Measurements from ENCODE around the gene IBA57.
"Not testable (repeated sequence)": the region's sequence is repeated elsewhere in the genome, so short reads cannot be mapped to it uniquely, and the experiment has no call there.

Gene IBA57

DNA sequence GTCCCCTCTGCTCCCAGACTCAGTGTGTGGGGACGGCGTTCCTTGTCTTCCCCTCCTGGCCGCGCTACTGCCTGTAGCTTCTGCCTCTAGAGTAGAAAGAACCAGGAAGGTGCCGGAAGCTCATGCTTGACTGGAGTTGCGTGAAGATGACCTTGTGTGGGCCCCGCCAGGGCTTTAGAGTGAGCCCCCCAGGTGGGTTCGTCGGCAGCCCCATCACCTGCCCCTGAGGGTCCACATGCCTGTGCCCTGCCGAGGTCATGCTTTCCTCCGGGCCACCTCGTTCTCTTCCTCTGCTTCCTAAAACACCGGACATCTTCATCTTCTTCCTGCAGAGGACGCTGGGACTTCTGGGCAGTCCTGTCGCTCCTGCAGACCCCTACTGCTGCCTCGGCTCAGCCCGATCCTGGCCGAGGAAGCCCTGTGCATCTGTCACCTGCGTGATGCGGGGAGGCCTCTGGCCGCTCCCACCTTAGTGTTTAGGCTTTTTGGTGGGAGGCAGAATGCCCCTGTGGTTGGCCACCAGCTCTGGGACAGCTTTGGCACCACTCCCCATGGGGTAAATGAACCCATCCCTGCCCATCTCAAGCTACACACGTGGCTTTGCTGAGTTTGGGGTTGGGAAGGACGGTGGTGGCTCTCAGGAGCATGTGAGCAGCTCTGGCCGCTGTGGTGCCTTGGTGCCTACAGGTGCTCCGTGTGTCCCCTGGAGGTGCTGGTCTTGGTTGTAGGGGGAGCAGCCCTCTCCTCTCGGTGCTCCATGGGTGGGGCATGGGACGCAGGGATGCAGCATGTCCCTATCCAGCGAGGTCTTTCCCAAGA lies 54.6 kb downstream of the IBA57 start:
- no peak for TF ChIP-seq CTCF (IDR thresholded peaks at IDR 0.05; ENCODE audit: control extremely low read depth, extremely low read depth, low read depth, missing control alignments)
- no peak for DNase-seq (ENCODE audit: extremely low spot score)
- CTCF ChIA-PET, result interaction anchor here (0.8 kb wide), 1 partner anchor 255 kb away, joined by 3 read pairs; no protein-coding TSS in a partner anchor
- POLR2A ChIA-PET, result no interaction called here

DNA sequence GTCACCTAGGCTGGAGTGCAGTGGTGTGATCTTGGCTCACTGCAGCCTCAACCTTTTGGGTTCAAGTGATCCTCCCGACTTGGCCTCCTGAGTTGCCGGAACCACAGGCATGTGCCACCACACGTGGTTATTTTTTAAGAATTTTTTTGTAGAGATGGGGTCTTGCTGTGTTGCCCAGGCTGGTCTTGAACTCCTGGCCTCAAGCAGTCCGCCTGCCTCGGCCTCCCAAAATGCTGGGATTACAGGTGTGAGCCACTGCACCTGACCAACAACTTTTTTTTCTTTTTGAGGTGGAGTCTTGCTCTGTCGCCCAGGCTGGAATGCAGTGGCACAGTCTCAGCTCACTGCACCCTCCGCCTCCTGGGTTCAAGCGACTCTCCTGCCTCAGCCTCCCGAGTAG lies 55.5 kb downstream of the IBA57 start:
- DNase-seq (ENCODE audit: extremely low spot score); POLR2A ChIA-PET: not testable (repeated sequence)
- CTCF ChIA-PET, result interaction anchor here (0.8 kb wide), 1 partner anchor 254 kb away, joined by 3 read pairs; no protein-coding TSS in a partner anchor

GRCh38 chr1:228222548-228222947 lies 56.9 kb downstream of the IBA57 start:
- TF ChIP-seq CTCF (IDR thresholded peaks at IDR 0.05; ENCODE audit: control extremely low read depth, extremely low read depth, low read depth, missing control alignments), result no peak
- no peak for DNase-seq (ENCODE audit: extremely low spot score)
- ChIA-PET CTCF (interaction anchor here (2.1 kb wide), 1 partner anchor 9 kb away, joined by 7 read pairs; no protein-coding TSS in a partner anchor), POLR2A (no interaction called here)

DNA sequence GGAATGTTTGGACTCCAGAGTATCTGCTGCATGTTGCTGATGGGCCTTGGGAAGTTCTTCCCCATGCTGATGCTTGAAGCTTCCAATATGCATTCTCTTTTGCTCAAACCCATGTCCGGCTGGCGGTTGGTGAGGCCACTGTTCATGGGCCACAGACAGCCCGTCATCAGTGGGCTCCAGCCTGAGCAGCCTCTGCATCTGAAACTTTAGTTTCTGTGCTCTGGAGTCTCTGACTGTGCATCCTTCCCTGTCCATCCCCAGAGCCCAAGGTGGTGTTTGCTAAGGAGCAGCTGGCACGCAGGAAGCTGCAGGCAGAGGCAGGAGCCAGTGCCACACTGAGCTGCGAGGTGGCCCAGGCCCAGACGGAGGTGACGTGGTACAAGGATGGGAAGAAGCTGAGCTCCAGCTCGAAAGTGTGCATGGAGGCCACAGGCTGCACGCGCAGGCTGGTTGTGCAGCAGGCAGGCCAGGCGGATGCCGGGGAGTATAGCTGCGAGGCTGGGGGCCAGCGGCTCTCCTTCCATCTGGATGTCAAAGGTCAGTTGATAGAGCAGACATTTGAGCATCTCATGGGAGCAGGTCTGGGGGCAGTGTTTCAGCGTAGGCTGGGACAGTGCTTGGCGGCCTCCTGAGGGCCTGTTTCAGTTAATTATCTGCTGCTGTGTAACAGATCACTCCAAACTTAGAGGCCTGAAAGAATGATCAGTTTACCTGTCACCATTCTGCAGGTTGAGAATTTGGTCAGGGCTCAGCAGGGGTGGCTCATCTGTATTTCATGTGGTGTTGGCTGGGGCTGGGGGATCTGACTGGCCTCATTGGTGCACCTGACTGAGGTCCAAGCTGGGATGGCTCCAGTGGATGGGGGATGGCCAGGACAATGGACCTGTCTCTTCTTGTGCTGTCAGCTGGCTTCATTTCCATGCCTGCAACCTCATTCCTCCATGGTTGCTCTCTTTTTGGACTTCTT lies 58.9 kb downstream of the IBA57 start:
- POLR2A ChIA-PET, result no interaction called here
- DNase-seq (ENCODE audit: extremely low spot score), result no peak
- no peak for TF ChIP-seq CTCF (IDR thresholded peaks at IDR 0.05; ENCODE audit: control extremely low read depth, extremely low read depth, low read depth, missing control alignments)
- CTCF ChIA-PET, result interaction anchor here (1.5 kb wide), 1 partner anchor 15 kb away, joined by 3 read pairs; no protein-coding TSS in a partner anchor

- DNase-seq (ENCODE audit: extremely low spot score), result no peak
- POLR2A ChIA-PET, result no interaction called here
- TF ChIP-seq CTCF (IDR thresholded peaks at IDR 0.05; ENCODE audit: control extremely low read depth, extremely low read depth, low read depth, missing control alignments), result no peak
- CTCF ChIA-PET, result interaction anchor here (1.5 kb wide), 1 partner anchor 15 kb away, joined by 3 read pairs; no protein-coding TSS in a partner anchor
These were observed 59.6 kb downstream of the IBA57 start for GRCh38 chr1:228225165-228225710.

DNA sequence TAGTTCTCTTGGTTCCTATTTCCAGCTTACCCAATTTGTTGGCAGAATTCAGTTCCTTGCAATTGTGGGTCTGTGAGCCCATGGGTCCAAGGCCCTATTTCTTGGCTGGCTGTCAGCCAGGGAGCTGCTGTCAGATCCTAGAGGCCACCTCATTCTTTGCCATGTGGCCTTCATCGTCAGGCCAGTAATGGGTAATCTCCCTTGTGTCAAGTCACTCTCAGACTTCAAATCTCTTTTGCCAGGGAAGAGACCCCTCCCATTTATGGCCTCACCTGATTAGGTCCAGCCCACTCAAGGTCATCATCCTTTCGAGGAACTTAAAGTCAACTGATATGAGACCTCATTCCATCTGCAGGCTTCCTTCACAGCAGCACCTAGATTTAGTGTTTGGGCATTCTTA lies 60.1 kb downstream of the IBA57 start:
- CTCF ChIA-PET, result interaction anchor here (1.5 kb wide), 1 partner anchor 14 kb away, joined by 3 read pairs; no protein-coding TSS in a partner anchor
- POLR2A ChIA-PET, result no interaction called here
- no peak for DNase-seq (ENCODE audit: extremely low spot score)
- TF ChIP-seq CTCF (IDR thresholded peaks at IDR 0.05; ENCODE audit: control extremely low read depth, extremely low read depth, low read depth, missing control alignments), result no peak
